ENCODE data around the gene FANCC. TPM values are rescaled to one million over a fixed set of nuclear protein-coding genes. Genes with fewer than 3 reads are reported as not detected.

Gene FANCC
- total and polyA plus RNA-seq, 2 of the 8 experiments (the other 6 are each of a cell fraction or from before 2014, with no cell fraction given) = 7.8 to 15.2 TPM

DNA sequence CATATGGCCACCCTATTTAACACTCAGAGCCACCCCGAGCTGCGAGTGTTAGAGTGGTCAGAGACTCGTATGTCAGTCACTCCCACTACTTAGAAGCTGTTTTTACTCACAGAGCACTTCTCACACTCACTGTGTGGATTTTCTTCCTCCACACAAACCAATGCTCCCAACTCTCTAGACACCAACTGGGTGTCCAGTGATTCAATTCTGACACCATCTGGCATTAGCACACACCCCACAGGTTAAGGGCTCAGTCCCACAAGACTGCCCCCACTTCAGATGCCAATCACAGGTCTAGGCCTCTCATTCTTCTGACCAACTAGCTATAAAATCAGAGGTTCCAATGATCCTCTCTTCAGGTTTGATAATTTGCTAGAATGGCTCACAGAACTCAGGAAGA lies 174.8 kb downstream of the FANCC start:
- no peaks in the 10 kb centered on the region for H3K9me3 ChIP-seq (ENCODE audit: insufficient read depth in 2 of 2, low read depth in 1 of 2, low read length in 1 of 2)
- no peak overlapping the region for H2BK15ac ChIP-seq (ENCODE audit: low read length)
- H2BK12ac ChIP-seq (ENCODE audit: low read depth, low read length) = no peak overlapping the region
- H4K91ac ChIP-seq (replicated peaks; ENCODE audit: insufficient read length, low read length) = no peak overlapping the region
- no peak overlapping the region for H3K18ac ChIP-seq (ENCODE audit: extremely low read depth, low read length)
- H3K23ac ChIP-seq (ENCODE audit: insufficient read length) = no peak overlapping the region
- H3K9ac ChIP-seq (replicated peaks in 1 of 4; ENCODE audit: extremely low read depth in 1 of 4, low read depth in 3 of 4, low read length in 3 of 4) = no peak overlapping the region
- FAIRE-seq (no peak), DNase-seq (ENCODE audit: low read depth in 1 of 2, low spot score in 2 of 2) (no peak)
- H3K14ac ChIP-seq (ENCODE audit: insufficient read length) = no peak overlapping the region
- H2BK120ac ChIP-seq (replicated peaks; ENCODE audit: low read depth, low read length) = no peak overlapping the region
- H3K79me2 ChIP-seq (ENCODE audit: control insufficient read depth in 1 of 2, insufficient read depth in 2 of 2, low read length in 2 of 2) = no peaks in the 10 kb centered on the region
- H3K27ac ChIP-seq (ENCODE audit: low read depth, low read length) = no peak overlapping the region
- H3K4me3 ChIP-seq (ENCODE audit: extremely low read depth in 1 of 4, insufficient read depth in 2 of 4, low read depth in 3 of 4, low read length in 4 of 4) = no peak overlapping the region
- no peak overlapping the region for H2AFZ ChIP-seq (ENCODE audit: low read length)
- no peak overlapping the region for H2BK20ac ChIP-seq (ENCODE audit: low read length)
- H3K27me3 ChIP-seq (replicated peaks in 1 of 4; ENCODE audit: control insufficient read depth in 3 of 4, extremely low read depth in 1 of 4, insufficient read depth in 3 of 4, low read length in 3 of 4) = no peaks in the 10 kb centered on the region
- H3K36me3 ChIP-seq (ENCODE audit: control insufficient read depth in 2 of 4, insufficient read depth in 4 of 4, low read length in 3 of 4) = no peaks in the 10 kb centered on the region
- POLR2A ChIA-PET (ENCODE audit: partially characterized antibody) = interaction anchor here (1.4 kb wide), 1 partner anchor 14 kb away, joined by 4 read pairs; no protein-coding TSS in a partner anchor
- no peaks in the 10 kb centered on the region for H4K20me1 ChIP-seq (replicated peaks in 1 of 2; ENCODE audit: control insufficient read depth in 1 of 2, insufficient read depth in 2 of 2, low read length in 2 of 2)
- no peak overlapping the region for H3K4ac ChIP-seq (replicated peaks; ENCODE audit: insufficient read length, low read depth, low read length)
- 95% methylated on average over 3 of the region's 3 CpGs; no CpG with 5 or more reads in 1 of the 2 experiments for WGBS, 2 experiments (ENCODE audit: extremely low coverage in 1 of 2, insufficient coverage in 1 of 2, insufficient read length in 1 of 2, insufficient replicate concordance in 2 of 2, low coverage in 1 of 2, low lambda C conversion rate in 2 of 2, missing lambda C conversion rate in 1 of 2)
- no peaks in the 10 kb centered on the region; a peak in 1 of 7 replicates for H3K4me1 ChIP-seq (replicated peaks in 1 of 4; ENCODE audit: control insufficient read depth in 3 of 4, insufficient read depth in 4 of 4, low read length in 3 of 4)
- no peak overlapping the region for H3K4me2 ChIP-seq (ENCODE audit: insufficient read depth in 1 of 2, low read depth in 2 of 2, low read length in 2 of 2)
- no peak overlapping the region for H2BK5ac ChIP-seq (ENCODE audit: low read depth, low read length)
- CTCF ChIA-PET (ENCODE audit: partially characterized antibody) = interaction anchor here (0.6 to 4.2 kb wide), 7 partner anchors 11 to 978 kb away, joined by 3 to 26 read pairs (median 3); no protein-coding TSS in a partner anchor
- H4K5ac ChIP-seq (ENCODE audit: insufficient read length, low read depth, low read length) = no peak overlapping the region
- no peaks in the 10 kb centered on the region for H3K79me1 ChIP-seq (ENCODE audit: low read depth, low read length)
- H2AK5ac ChIP-seq (ENCODE audit: low read depth, low read length) = no peak overlapping the region
- H3K23me2 ChIP-seq (ENCODE audit: low read depth, low read length) = no peaks in the 10 kb centered on the region
- no peak overlapping the region for H4K8ac ChIP-seq (ENCODE audit: extremely low read depth, insufficient read depth, low read length)
- H3K56ac ChIP-seq (replicated peaks; ENCODE audit: insufficient read length, low read depth, low read length) = no peak overlapping the region
- TF ChIP-seq NANOG (IDR thresholded peaks at IDR 0.05; ENCODE audit: insufficient read depth, low read depth, low read length, poor library complexity, severe bottlenecking) (no peak), CBX8 (IDR thresholded peaks at IDR 0.05; ENCODE audit: borderline replicate concordance, low read depth, low read length) (no peak), CTBP2 (IDR thresholded peaks at IDR 0.05; ENCODE audit: borderline replicate concordance, insufficient read depth, insufficient read length, low read length) (no peak), RFX5 (IDR thresholded peaks at IDR 0.05; ENCODE audit: borderline replicate concordance, low read depth, low read length) (no peak), NRF1 (IDR thresholded peaks at IDR 0.05; ENCODE audit: low read depth, low read length) (no peak), JUND (IDR thresholded peaks at IDR 0.05; ENCODE audit: low read length) (no peak), POLR2AphosphoS5 (IDR thresholded peaks at IDR 0.05; ENCODE audit: low read depth, low read length) (no peak), GABPA (IDR thresholded peaks at IDR 0.05; ENCODE audit: borderline replicate concordance, insufficient read depth, low read length) (no peak), RNF2 (IDR thresholded peaks at IDR 0.05; ENCODE audit: borderline replicate concordance, low read depth, low read length, missing control alignments, poor library complexity, severe bottlenecking) (no peak), ASH2L (IDR thresholded peaks at IDR 0.05; ENCODE audit: low read length) (no peak)
- TF ChIP-seq, protein P1, sequence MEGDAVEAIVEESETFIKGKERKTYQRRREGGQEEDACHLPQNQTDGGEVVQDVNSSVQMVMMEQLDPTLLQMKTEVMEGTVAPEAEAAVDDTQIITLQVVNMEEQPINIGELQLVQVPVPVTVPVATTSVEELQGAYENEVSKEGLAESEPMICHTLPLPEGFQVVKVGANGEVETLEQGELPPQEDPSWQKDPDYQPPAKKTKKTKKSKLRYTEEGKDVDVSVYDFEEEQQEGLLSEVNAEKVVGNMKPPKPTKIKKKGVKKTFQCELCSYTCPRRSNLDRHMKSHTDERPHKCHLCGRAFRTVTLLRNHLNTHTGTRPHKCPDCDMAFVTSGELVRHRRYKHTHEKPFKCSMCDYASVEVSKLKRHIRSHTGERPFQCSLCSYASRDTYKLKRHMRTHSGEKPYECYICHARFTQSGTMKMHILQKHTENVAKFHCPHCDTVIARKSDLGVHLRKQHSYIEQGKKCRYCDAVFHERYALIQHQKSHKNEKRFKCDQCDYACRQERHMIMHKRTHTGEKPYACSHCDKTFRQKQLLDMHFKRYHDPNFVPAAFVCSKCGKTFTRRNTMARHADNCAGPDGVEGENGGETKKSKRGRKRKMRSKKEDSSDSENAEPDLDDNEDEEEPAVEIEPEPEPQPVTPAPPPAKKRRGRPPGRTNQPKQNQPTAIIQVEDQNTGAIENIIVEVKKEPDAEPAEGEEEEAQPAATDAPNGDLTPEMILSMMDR (IDR thresholded peaks at IDR 0.05; ENCODE audit: control extremely low read depth in 1 of 3, insufficient read depth in 1 of 3, low read depth in 1 of 3, low read length in 3 of 3) = no peak
